Measurements from ENCODE around the gene CD46. TPM values are rescaled to one million over a fixed set of nuclear protein-coding genes. Genes with fewer than 3 reads are reported as not detected.

Gene CD46
- total RNA-seq, 1 experiment from 2014 or later: 100 TPM

DNA sequence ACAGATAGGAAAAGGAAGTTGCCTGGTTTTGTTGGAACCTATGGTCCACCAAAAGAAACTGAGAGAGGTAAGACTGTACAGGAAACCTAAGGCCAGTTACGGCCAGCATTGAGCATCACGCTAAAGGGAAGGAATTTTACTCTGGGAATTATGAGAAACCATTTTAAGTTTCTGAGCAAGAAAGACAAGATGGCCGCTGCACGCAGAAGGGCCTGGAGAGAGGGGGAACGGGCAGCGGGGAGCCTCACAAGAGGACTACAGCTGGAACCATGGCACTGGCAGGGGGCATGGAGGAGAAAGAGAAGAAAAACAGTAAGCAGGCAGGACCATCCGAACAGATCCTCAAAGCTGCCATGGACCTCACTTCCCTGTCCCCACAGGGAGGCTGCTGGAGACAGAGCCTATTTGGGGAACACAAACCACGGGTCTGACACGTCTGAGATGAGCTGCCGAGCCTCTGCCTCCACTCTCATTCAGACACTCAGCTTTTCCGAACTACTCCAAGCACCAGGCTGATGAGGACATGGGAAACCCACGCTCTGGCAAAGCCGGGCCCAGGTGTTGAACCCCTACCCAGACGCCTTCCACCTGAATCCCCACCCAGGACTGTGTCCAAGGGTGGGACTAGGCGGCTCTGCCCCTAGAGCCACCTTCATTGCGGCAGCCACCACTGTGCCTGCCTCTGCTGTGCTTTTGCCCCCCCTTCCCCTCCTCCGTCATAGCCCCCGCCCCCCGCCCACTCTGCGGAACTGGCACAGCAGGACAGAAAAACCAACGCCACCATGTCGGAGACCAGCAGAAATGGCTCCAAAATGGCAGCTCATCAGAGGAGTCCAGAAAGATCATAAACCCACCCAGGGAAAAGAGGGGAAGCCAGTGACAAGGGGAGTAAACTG is 69.0 kb downstream of the CD46 start:
- intact Hi-C loops (cut with micrococcal nuclease): no loop called here

More for the DNA sequence above, 69.0 kb downstream of the CD46 start:
- POLR2A ChIA-PET: no interaction called here
- RAD21 ChIA-PET (ENCODE audit: low non-redundant PET in 1 of 2, low total read pairs in 2 of 2, uncharacterized antibody in 2 of 2, unreplicated experiment in 2 of 2): no interaction called here
- ATAC-seq: no peak
- H3K27ac ChIP-seq (ENCODE audit: low read depth, low read length): no peak overlapping the region
- H3K79me2 ChIP-seq (ENCODE audit: insufficient read depth, low read length): peaks cover 9% of the 10 kb centered on the region; the same call in 1 of the 2 replicates
- no peaks in the 10 kb centered on the region for H3K27me3 ChIP-seq (ENCODE audit: insufficient read depth, low read length)
- H3K9me3 ChIP-seq (ENCODE audit: control insufficient read depth in 1 of 2, insufficient read depth in 1 of 2, low read depth in 1 of 2, low read length in 2 of 2): no peaks in the 10 kb centered on the region
- no TSS peak for BruUV-seq (replicated peaks)
- H4K20me1 ChIP-seq (ENCODE audit: insufficient read depth): no peaks in the 10 kb centered on the region
- no peak for DNase-seq (ENCODE audit: low read depth, low spot score)
- H3K4me3 ChIP-seq (replicated peaks in 1 of 2; ENCODE audit: low read depth in 1 of 2, low read length in 2 of 2): no peak overlapping the region
- no peak overlapping the region for H3K9ac ChIP-seq (ENCODE audit: low read length)
- no peaks in the 10 kb centered on the region for H3K36me3 ChIP-seq (ENCODE audit: control insufficient read depth in 1 of 2, insufficient read depth in 2 of 2, low read length in 2 of 2)
- CTCF ChIA-PET: no interaction called here
- no peak overlapping the region for H3K4me2 ChIP-seq (ENCODE audit: low read length)
- no peak overlapping the region for H2AFZ ChIP-seq (ENCODE audit: low read depth, low read length, poor library complexity, severe bottlenecking)
- H3K4me1 ChIP-seq (ENCODE audit: control insufficient read depth in 1 of 2, insufficient read depth in 2 of 2, low read length in 2 of 2): peaks cover 5 to 25% of the 10 kb centered on the region in 2 experiments; a peak in 3 of 4 replicates
- TF ChIP-seq SIN3A (IDR thresholded peaks at IDR 0.05; ENCODE audit: low read depth): no peak
- TF ChIP-seq EZH2 (IDR thresholded peaks at IDR 0.05): no peak
- TF ChIP-seq, protein P1, sequence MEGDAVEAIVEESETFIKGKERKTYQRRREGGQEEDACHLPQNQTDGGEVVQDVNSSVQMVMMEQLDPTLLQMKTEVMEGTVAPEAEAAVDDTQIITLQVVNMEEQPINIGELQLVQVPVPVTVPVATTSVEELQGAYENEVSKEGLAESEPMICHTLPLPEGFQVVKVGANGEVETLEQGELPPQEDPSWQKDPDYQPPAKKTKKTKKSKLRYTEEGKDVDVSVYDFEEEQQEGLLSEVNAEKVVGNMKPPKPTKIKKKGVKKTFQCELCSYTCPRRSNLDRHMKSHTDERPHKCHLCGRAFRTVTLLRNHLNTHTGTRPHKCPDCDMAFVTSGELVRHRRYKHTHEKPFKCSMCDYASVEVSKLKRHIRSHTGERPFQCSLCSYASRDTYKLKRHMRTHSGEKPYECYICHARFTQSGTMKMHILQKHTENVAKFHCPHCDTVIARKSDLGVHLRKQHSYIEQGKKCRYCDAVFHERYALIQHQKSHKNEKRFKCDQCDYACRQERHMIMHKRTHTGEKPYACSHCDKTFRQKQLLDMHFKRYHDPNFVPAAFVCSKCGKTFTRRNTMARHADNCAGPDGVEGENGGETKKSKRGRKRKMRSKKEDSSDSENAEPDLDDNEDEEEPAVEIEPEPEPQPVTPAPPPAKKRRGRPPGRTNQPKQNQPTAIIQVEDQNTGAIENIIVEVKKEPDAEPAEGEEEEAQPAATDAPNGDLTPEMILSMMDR (IDR thresholded peaks at IDR 0.05 in 2 of 3, conservative IDR thresholded peaks at IDR 0.05 in 1 of 3; ENCODE audit: borderline replicate concordance in 1 of 3, insufficient read depth in 1 of 3, low read depth in 2 of 3, low read length in 2 of 3): no peak
- TF ChIP-seq SRF (IDR thresholded peaks at IDR 0.05; ENCODE audit: low read depth): no peak
- TF ChIP-seq FOSL1 (IDR thresholded peaks at IDR 0.05; ENCODE audit: low read depth): no peak
- TF ChIP-seq, protein P2, sequence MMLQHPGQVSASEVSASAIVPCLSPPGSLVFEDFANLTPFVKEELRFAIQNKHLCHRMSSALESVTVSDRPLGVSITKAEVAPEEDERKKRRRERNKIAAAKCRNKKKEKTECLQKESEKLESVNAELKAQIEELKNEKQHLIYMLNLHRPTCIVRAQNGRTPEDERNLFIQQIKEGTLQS (IDR thresholded peaks at IDR 0.05): no peak
- TF ChIP-seq, protein P3, sequence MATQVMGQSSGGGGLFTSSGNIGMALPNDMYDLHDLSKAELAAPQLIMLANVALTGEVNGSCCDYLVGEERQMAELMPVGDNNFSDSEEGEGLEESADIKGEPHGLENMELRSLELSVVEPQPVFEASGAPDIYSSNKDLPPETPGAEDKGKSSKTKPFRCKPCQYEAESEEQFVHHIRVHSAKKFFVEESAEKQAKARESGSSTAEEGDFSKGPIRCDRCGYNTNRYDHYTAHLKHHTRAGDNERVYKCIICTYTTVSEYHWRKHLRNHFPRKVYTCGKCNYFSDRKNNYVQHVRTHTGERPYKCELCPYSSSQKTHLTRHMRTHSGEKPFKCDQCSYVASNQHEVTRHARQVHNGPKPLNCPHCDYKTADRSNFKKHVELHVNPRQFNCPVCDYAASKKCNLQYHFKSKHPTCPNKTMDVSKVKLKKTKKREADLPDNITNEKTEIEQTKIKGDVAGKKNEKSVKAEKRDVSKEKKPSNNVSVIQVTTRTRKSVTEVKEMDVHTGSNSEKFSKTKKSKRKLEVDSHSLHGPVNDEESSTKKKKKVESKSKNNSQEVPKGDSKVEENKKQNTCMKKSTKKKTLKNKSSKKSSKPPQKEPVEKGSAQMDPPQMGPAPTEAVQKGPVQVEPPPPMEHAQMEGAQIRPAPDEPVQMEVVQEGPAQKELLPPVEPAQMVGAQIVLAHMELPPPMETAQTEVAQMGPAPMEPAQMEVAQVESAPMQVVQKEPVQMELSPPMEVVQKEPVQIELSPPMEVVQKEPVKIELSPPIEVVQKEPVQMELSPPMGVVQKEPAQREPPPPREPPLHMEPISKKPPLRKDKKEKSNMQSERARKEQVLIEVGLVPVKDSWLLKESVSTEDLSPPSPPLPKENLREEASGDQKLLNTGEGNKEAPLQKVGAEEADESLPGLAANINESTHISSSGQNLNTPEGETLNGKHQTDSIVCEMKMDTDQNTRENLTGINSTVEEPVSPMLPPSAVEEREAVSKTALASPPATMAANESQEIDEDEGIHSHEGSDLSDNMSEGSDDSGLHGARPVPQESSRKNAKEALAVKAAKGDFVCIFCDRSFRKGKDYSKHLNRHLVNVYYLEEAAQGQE (IDR thresholded peaks at IDR 0.05; ENCODE audit: low read depth): no peak
- no peak for TF ChIP-seq ZNF274 (IDR thresholded peaks at IDR 0.05; ENCODE audit: low read depth, low read length)
- TF ChIP-seq POLR2AphosphoS5 (IDR thresholded peaks at IDR 0.05; ENCODE audit: low read depth, low read length): no peak
- TF ChIP-seq EGR1 (IDR thresholded peaks at IDR 0.05; ENCODE audit: low read depth): no peak
- TF ChIP-seq ELF1 (IDR thresholded peaks at IDR 0.05; ENCODE audit: borderline replicate concordance, low read depth): no peak
- no peak for TF ChIP-seq RAD21 (IDR thresholded peaks at IDR 0.05; ENCODE audit: low read depth)
- TF ChIP-seq, protein P4, sequence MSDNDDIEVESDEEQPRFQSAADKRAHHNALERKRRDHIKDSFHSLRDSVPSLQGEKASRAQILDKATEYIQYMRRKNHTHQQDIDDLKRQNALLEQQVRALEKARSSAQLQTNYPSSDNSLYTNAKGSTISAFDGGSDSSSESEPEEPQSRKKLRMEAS (IDR thresholded peaks at IDR 0.05): no peak
- TF ChIP-seq JUND (IDR thresholded peaks at IDR 0.05): no peak
- H3K9me2 ChIP-seq (ENCODE audit: insufficient read depth): no peaks in the 10 kb centered on the region

All from HCT116 (cell line).